HepG2 (cell line): ENCODE data around the gene ELP2. TPM values are rescaled to one million over a fixed set of nuclear protein-coding genes. Genes with fewer than 3 reads are reported as not detected.

Experiments used
- ETV5 ChIP-seq: IDR thresholded peaks from 2 replicates; pipeline ENCODE4 v1.6.1; 2018; ENCODE audit warnings: missing biosample characterization, missing genetic modification reagents, inconsistent platforms, borderline replicate concordance
- FOXO1 ChIP-seq: sonication (generic); formaldehyde crosslinking; IDR thresholded peaks from 2 replicates; pipeline ENCODE4 v1.4.0; 2020; ENCODE audit warnings: missing genetic modification reagents
- HDAC2 ChIP-seq: sonication (generic); formaldehyde crosslinking; IDR thresholded peaks from 2 replicates; pipeline ENCODE4 v1.4.0; 2020; ENCODE audit warnings: missing genetic modification reagents
- JARID2 ChIP-seq: sonication (generic); formaldehyde crosslinking; IDR thresholded peaks from 2 replicates; pipeline ENCODE4 v1.8.1; 2023; ENCODE audit warnings: missing genetic modification reagents, inconsistent platforms; ENCODE audit not compliant: insufficient replicate concordance
- LCORL ChIP-seq, 2 experiments: fragments of 450-650 bp in 1 of 2; sonication (generic) in 1 of 2; formaldehyde crosslinking in 1 of 2; IDR thresholded peaks; 2 replicates each; pipeline versions ENCODE4 v1.5.0 to v1.6.1; 2017 to 2020; ENCODE audit warnings: antibody characterized with exemption in 1 of 2, missing genetic modification reagents in 1 of 2
- MAFG ChIP-seq: sonication (generic); formaldehyde crosslinking; IDR thresholded peaks from 2 replicates; pipeline ENCODE4 v1.5.1; 2020; ENCODE audit warnings: mild to moderate bottlenecking, missing genetic modification reagents
- PAXIP1 ChIP-seq: sonication (generic); formaldehyde crosslinking; conservative IDR thresholded peaks from 2 replicates; pipeline ENCODE4 v1.4.0; 2020; ENCODE audit warnings: mild to moderate bottlenecking, missing genetic modification reagents, moderate library complexity
- PRDM15 ChIP-seq: sonication (generic); formaldehyde crosslinking; IDR thresholded peaks from 2 replicates; pipeline ENCODE4 v1.4.0; 2020; ENCODE audit warnings: missing genetic modification reagents
- TARDBP ChIP-seq: sonication (generic); formaldehyde crosslinking; IDR thresholded peaks from 2 replicates; pipeline ENCODE4 v1.8.0; 2022; ENCODE audit warnings: mild to moderate bottlenecking, missing genetic modification reagents
- ZNF232 ChIP-seq: sonication (generic); formaldehyde crosslinking; IDR thresholded peaks from 2 replicates; pipeline ENCODE4 v1.4.0; 2020; ENCODE audit warnings: missing genetic modification reagents, borderline replicate concordance
- ZNF333 ChIP-seq: sonication (generic); formaldehyde crosslinking; IDR thresholded peaks from 2 replicates; pipeline ENCODE4 v1.4.0; 2020; ENCODE audit warnings: mild to moderate bottlenecking, missing genetic modification reagents, borderline replicate concordance
- ZNF720 ChIP-seq: sonication (generic); formaldehyde crosslinking; IDR thresholded peaks from 2 replicates; pipeline ENCODE4 v1.4.0; 2020; ENCODE audit warnings: missing genetic modification reagents
- ZNF75D ChIP-seq: sonication (generic); formaldehyde crosslinking; IDR thresholded peaks from 2 replicates; pipeline ENCODE4 v1.8.1; 2023; ENCODE audit warnings: missing genetic modification reagents, mild to moderate bottlenecking, borderline replicate concordance
- ZNF788 ChIP-seq: sonication (generic); formaldehyde crosslinking; IDR thresholded peaks from 2 replicates; pipeline ENCODE4 v1.5.0; 2020; ENCODE audit warnings: mild to moderate bottlenecking, missing genetic modification reagents, borderline replicate concordance
- polyA plus RNA-seq, 8 experiments: library from polyadenylated mRNA; depleted of rRNA in 3 of 8; stranded (reverse) in 7 of 8; unstranded in 1 of 8; fragments of >200 nt; fragmentation: Illumina TruSeq in 4 of 8; extraction: Trizol in 4 of 8; gene quantifications; 2 replicates each; pipeline versions ENCODE4 v1.2.1 to v1.2.3, GENCODE V29; 2011 to 2016; ENCODE audit warnings: low read depth in 4 of 8, missing spikeins in 1 of 8, mixed read lengths in 1 of 8; ENCODE audit not compliant: insufficient read depth in 1 of 8
- total RNA-seq, 5 experiments: library from RNA; depleted of rRNA; stranded (reverse); fragments of >200 nt; fragmentation: Illumina TruSeq; extraction: Trizol; gene quantifications; 2 replicates each; pipeline ENCODE4 v1.2.3, GENCODE V29; 2016; ENCODE audit warnings: low read depth in 1 of 5
- TF ChIP-seq, protein P1 (sequence below): sonication (generic); formaldehyde crosslinking; IDR thresholded peaks from 2 replicates; pipeline ENCODE4 v1.8.0; 2022; ENCODE audit warnings: mild to moderate bottlenecking, missing genetic modification reagents; ENCODE audit not compliant: insufficient replicate concordance
- TF ChIP-seq, protein P2 (sequence below): sonication (generic); formaldehyde crosslinking; IDR thresholded peaks from 2 replicates; pipeline ENCODE4 v1.4.0; 2020; ENCODE audit warnings: mild to moderate bottlenecking, low read depth, missing genetic modification reagents

Gene ELP2
- total and polyA plus RNA-seq, 2 of the 13 experiments (the other 11 are each of a cell fraction or from before 2014, with no cell fraction given): 98.7 to 100 TPM

DNA sequence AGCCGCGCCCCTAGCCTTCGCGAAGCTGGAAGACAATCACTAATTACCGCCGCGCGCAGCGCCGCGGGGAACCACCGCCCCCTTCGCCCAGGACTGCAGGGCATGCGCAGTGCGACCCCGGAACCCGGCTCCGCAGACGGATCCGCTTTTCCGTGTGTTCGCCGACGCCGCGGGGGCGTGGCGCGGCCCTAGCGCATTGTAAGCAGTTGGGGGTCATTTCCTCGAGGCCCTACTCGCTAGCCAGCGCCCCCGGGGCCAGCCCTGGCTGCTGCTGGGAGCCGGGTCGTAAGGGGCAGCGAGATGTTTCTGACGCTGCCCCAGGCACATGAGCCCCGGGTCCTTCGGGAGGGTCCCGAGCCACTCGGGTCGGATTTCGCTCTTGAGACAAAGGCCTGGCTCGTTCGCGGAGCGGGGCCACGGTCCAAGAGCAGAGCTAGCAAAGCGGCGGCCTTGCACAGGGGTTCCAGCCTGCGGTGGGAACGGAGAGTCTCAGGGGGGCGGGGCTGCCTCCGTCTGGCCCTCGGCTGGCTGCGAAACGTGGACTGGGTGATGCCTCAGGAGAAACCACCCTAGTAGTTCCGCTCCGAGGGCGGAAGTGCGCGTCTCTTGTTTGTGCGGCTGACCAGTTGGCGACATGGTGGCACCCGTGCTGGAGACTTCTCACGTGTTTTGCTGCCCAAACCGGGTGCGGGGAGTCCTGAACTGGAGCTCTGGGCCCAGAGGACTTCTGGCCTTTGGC, at the start of gene ELP2, which contains the start of gene SLC39A6 (continued):
- TF ChIP-seq ZNF788 (CRISPR knock-in tag) (peak; percentile 91; the same call in 1 of the 2 replicates), FOXO1 (CRISPR knock-in tag) (peak; percentile 65; the same call in 1 of the 2 replicates), MAFG (CRISPR knock-in tag) (peak; percentile 48; the same call in 1 of the 2 replicates), PAXIP1 (peak; percentile 74), HDAC2 (CRISPR knock-in tag) (peak; percentile 78), ZNF75D (CRISPR knock-in tag) (0 out of 2 replicates have a peak, but pooled peaks have one; percentile 44), ZNF720 (CRISPR knock-in tag) (no peak), ETV5 (peak; percentile 82), JARID2 (CRISPR knock-in tag) (no peak), ZNF232 (CRISPR knock-in tag) (peak; percentile 56; the same call in 1 of the 2 replicates), TARDBP (CRISPR knock-in tag) (no peak; the same call in 1 of the 2 replicates), LCORL (IDR thresholded peaks at IDR 0.05) (no peak), LCORL (CRISPR knock-in tag; IDR thresholded peaks at IDR 0.05) (peak; percentile 37; the same call in 1 of the 2 replicates), ZNF333 (CRISPR knock-in tag) (no peak), PRDM15 (CRISPR knock-in tag) (peak; percentile 99)
- TF ChIP-seq, protein P1, sequence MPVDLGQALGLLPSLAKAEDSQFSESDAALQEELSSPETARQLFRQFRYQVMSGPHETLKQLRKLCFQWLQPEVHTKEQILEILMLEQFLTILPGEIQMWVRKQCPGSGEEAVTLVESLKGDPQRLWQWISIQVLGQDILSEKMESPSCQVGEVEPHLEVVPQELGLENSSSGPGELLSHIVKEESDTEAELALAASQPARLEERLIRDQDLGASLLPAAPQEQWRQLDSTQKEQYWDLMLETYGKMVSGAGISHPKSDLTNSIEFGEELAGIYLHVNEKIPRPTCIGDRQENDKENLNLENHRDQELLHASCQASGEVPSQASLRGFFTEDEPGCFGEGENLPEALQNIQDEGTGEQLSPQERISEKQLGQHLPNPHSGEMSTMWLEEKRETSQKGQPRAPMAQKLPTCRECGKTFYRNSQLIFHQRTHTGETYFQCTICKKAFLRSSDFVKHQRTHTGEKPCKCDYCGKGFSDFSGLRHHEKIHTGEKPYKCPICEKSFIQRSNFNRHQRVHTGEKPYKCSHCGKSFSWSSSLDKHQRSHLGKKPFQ (CRISPR knock-in tag): peak; percentile 82
- TF ChIP-seq, protein P2, sequence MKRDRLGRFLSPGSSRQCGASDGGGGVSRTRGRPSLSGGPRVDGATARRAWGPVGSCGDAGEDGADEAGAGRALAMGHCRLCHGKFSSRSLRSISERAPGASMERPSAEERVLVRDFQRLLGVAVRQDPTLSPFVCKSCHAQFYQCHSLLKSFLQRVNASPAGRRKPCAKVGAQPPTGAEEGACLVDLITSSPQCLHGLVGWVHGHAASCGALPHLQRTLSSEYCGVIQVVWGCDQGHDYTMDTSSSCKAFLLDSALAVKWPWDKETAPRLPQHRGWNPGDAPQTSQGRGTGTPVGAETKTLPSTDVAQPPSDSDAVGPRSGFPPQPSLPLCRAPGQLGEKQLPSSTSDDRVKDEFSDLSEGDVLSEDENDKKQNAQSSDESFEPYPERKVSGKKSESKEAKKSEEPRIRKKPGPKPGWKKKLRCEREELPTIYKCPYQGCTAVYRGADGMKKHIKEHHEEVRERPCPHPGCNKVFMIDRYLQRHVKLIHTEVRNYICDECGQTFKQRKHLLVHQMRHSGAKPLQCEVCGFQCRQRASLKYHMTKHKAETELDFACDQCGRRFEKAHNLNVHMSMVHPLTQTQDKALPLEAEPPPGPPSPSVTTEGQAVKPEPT (CRISPR knock-in tag): peak; percentile 87; the same call in 1 of the 2 replicates
